GM18909 (cell line): ENCODE results near the gene OMG.
"Not testable (repeated sequence)": the region's sequence is repeated elsewhere in the genome, so short reads cannot be mapped to it uniquely, and the experiment has no call there.

Source experiments
- ATAC-seq: cut with Tn5 transposase; IDR thresholded peaks from one replicate; pipeline ENCODE4 v1.9.1; 2021; ENCODE audit warnings: mild to moderate bottlenecking; ENCODE audit not compliant: unreplicated experiment, poor library complexity

Gene OMG

GRCh38 chr17:31269036-31269577 is 27.9 kb downstream of the OMG start:
- ATAC-seq: no peak

GRCh38 chr17:31266042-31266441 is 31.0 kb downstream of the OMG start:
- no peak for ATAC-seq

GRCh38 chr17:31262923-31263322 is 34.1 kb downstream of the OMG start:
- ATAC-seq: not testable (repeated sequence)

- ATAC-seq: no peak
Observed at GRCh38 chr17:31261601-31262000, 35.4 kb downstream of the OMG start.

- ATAC-seq: no peak
Observed at GRCh38 chr17:31260151-31260550, 36.9 kb downstream of the OMG start.

- no peak for ATAC-seq
Observed at GRCh38 chr17:31256936-31257335, 40.1 kb downstream of the OMG start.

GRCh38 chr17:31254654-31255053 is 42.4 kb downstream of the OMG start:
- ATAC-seq: no peak

GRCh38 chr17:31252741-31253140 is 44.3 kb downstream of the OMG start:
- ATAC-seq: no peak

- no peak for ATAC-seq
Observed at GRCh38 chr17:31251970-31252328, 45.1 kb downstream of the OMG start.

- ATAC-seq: no peak
Observed at GRCh38 chr17:31251105-31251969, 45.7 kb downstream of the OMG start.

- ATAC-seq: no peak
Observed at GRCh38 chr17:31250229-31250628, 46.8 kb downstream of the OMG start.

- ATAC-seq: no peak
Observed at GRCh38 chr17:31249835-31250141, 47.3 kb downstream of the OMG start.

- ATAC-seq: no peak
Observed at GRCh38 chr17:31248986-31249834, 47.8 kb downstream of the OMG start.
